HG03095 (cell line): ENCODE results near the gene SERPINB7.
"Not testable (repeated sequence)": the region's sequence is repeated elsewhere in the genome, so short reads cannot be mapped to it uniquely, and the experiment has no call there.

Source experiments
- ATAC-seq: cut with Tn5 transposase; IDR thresholded peaks from one replicate; pipeline ENCODE4 v1.9.1; 2021; ENCODE audit warnings: moderate library complexity; ENCODE audit not compliant: unreplicated experiment

Gene SERPINB7

GRCh38 chr18:63775166-63775730 is at the start of gene SERPINB7:
SERPINB7 (plus strand) TSS chr18:63775418; CDS start chr18:63782373, 6,955 bp downstream.
- ATAC-seq: no peak

- ATAC-seq: no peak
These were observed 49.3 kb upstream of the SERPINB7 start for GRCh38 chr18:63725682-63726480.

- no peak for ATAC-seq
These were observed 44.4 kb upstream of the SERPINB7 start for GRCh38 chr18:63730773-63731172.

- ATAC-seq: no peak
These were observed 44.0 kb upstream of the SERPINB7 start for GRCh38 chr18:63731215-63731614.

GRCh38 chr18:63736876-63737275 is 38.3 kb upstream of the SERPINB7 start:
- ATAC-seq: no peak

GRCh38 chr18:63741769-63742168 is 33.4 kb upstream of the SERPINB7 start:
- no peak for ATAC-seq

GRCh38 chr18:63747006-63747405 is 28.2 kb upstream of the SERPINB7 start:
- ATAC-seq: no peak

GRCh38 chr18:63749489-63749888 is 25.7 kb upstream of the SERPINB7 start:
- ATAC-seq: no peak

- ATAC-seq: no peak
These were observed 22.6 kb upstream of the SERPINB7 start for GRCh38 chr18:63752636-63753035.

- ATAC-seq: no peak
These were observed 21.5 kb upstream of the SERPINB7 start for GRCh38 chr18:63753676-63754075.

- ATAC-seq: no peak
These were observed 17.7 kb upstream of the SERPINB7 start for GRCh38 chr18:63757541-63757940.

- no peak for ATAC-seq
These were observed 16.5 kb upstream of the SERPINB7 start for GRCh38 chr18:63758615-63759240.

- not testable (repeated sequence) for ATAC-seq
These were observed 15.4 kb upstream of the SERPINB7 start for GRCh38 chr18:63759786-63760185.

GRCh38 chr18:63762518-63762917 is 12.7 kb upstream of the SERPINB7 start:
- ATAC-seq: no peak

GRCh38 chr18:63763831-63764600 is 11.2 kb upstream of the SERPINB7 start:
- no peak for ATAC-seq

- no peak for ATAC-seq
These were observed 9.4 kb upstream of the SERPINB7 start for GRCh38 chr18:63765837-63766236.

- no peak for ATAC-seq
These were observed 1.7 kb upstream of the SERPINB7 start for GRCh38 chr18:63773551-63773950.

GRCh38 chr18:63774511-63774910 is 707 bp upstream of the SERPINB7 start:
- no peak for ATAC-seq

- ATAC-seq: no peak
These were observed 4.2 kb downstream of the SERPINB7 start for GRCh38 chr18:63779386-63779785.

GRCh38 chr18:63783394-63783793 is 8.2 kb downstream of the SERPINB7 start:
- no peak for ATAC-seq

- no peak for ATAC-seq
These were observed 9.7 kb downstream of the SERPINB7 start for GRCh38 chr18:63784787-63785452.
